SK-N-SH (cell line): ENCODE data around the gene TSC2. TPM values are rescaled to one million over a fixed set of nuclear protein-coding genes. Genes with fewer than 3 reads are reported as not detected.
A peak's percentile ranks its signal among the peaks of the same experiment; 100 is the strongest.
"Not testable (repeated sequence)": the region's sequence is repeated elsewhere in the genome, so short reads cannot be mapped to it uniquely, and the experiment has no call there.

Experiments
- CTCF ChIA-PET: fragments of 300-600, 350-600 bp; formaldehyde crosslinking; extraction: SDS; loops from one replicate; lab custom pipeline; 2021; lab: Yijun Ruan, JAX
- POLR2A ChIA-PET: fragments of 350-600 bp; sonication (Branson Sonifier 250); formaldehyde crosslinking; extraction: SDS; loops from one replicate; lab custom pipeline; 2020; ENCODE audit warnings: antibody characterized with exemption, inconsistent platforms; lab: Yijun Ruan, JAX
- DNase-seq: peaks from one replicate; pipeline ENCODE4 v3.0.0; 2012
- H2AFZ ChIP-seq: fragments of 200-600 bp; sonication (generic); 2 replicates; pipeline ENCODE4 v1.8.1; 2016; ENCODE audit warnings: antibody characterized with exemption, mild to moderate bottlenecking, low read depth
- H3F3A ChIP-seq: fragments of 200-600 bp; sonication (generic); replicated peaks from 2 replicates; pipeline ENCODE3; 2016; ENCODE audit warnings: antibody characterized with exemption, mild to moderate bottlenecking; ENCODE audit not compliant: insufficient read depth
- H3K27ac ChIP-seq, 2 experiments: fragments of 200-500 bp in 1 of 2; fragments of 200-600 bp in 1 of 2; sonication (Bioruptor generic) in 1 of 2; sonication (generic), shearing (Covaris generic) in 1 of 2; 2 replicates each; pipeline versions ENCODE4 v1.5.1 to v1.6.1; 2014 to 2016; ENCODE audit warnings: low read depth in 2 of 2, inconsistent platforms in 1 of 2, low read length in 1 of 2, mild to moderate bottlenecking in 1 of 2, mixed read lengths in 1 of 2
- H3K27me3 ChIP-seq: fragments of 200-600 bp; sonication (generic), shearing (Covaris generic); 2 replicates; pipeline ENCODE4 v1.6.1; 2016; ENCODE audit warnings: mixed run types; ENCODE audit not compliant: insufficient read depth
- H3K36me3 ChIP-seq, 2 experiments: fragments of 200-500 bp in 1 of 2; fragments of 200-600 bp in 1 of 2; sonication (Bioruptor generic) in 1 of 2; sonication (generic) in 1 of 2; replicated peaks in 1 of 2; 2 replicates each; pipeline versions ENCODE3 to v1.5.1; 2014 to 2016; ENCODE audit warnings: low read length in 1 of 2, mild to moderate bottlenecking in 1 of 2; ENCODE audit not compliant: insufficient read depth in 2 of 2, control insufficient read depth in 1 of 2
- H3K4me1 ChIP-seq, 2 experiments: fragments of 200-500 bp in 1 of 2; fragments of 200-600 bp in 1 of 2; sonication (Bioruptor generic) in 1 of 2; sonication (generic), shearing (Covaris generic) in 1 of 2; 2 replicates each; pipeline versions ENCODE4 v1.5.1 to v1.6.1; 2014 to 2016; ENCODE audit warnings: low read depth in 1 of 2, low read length in 1 of 2, mixed run types in 1 of 2; ENCODE audit not compliant: insufficient read depth in 2 of 2, control insufficient read depth in 1 of 2
- H3K4me2 ChIP-seq: fragments of 200-600 bp; sonication (generic), shearing (Covaris generic); 2 replicates; pipeline ENCODE4 v1.6.1; 2017; ENCODE audit warnings: mixed run types
- H3K4me3 ChIP-seq, 2 experiments: fragments of 200-500 bp in 1 of 2; fragments of 200-600 bp in 1 of 2; sonication (Bioruptor generic) in 1 of 2; sonication (generic), shearing (Covaris generic) in 1 of 2; 2 replicates each; pipeline versions ENCODE4 v1.5.1 to v1.8.1; 2014 to 2016; ENCODE audit warnings: low read depth in 2 of 2, inconsistent platforms in 1 of 2, low read length in 1 of 2, mild to moderate bottlenecking in 1 of 2, mixed read lengths in 1 of 2, moderate library complexity in 1 of 2
- H3K79me2 ChIP-seq: fragments of 200-600 bp; sonication (generic); 2 replicates; pipeline ENCODE4 v1.8.1; 2017; ENCODE audit warnings: mild to moderate bottlenecking; ENCODE audit not compliant: insufficient read depth
- H3K9ac ChIP-seq: fragments of 200-600 bp; sonication (generic); 2 replicates; pipeline ENCODE4 v1.6.1; 2017; ENCODE audit warnings: mixed run types
- H3K9me2 ChIP-seq: fragments of 200-600 bp; sonication (generic); 2 replicates; pipeline ENCODE4 v1.6.1; 2017; ENCODE audit warnings: mixed run types
- H3K9me3 ChIP-seq: fragments of 200-600 bp; sonication (generic); 2 replicates; pipeline ENCODE4 v1.6.1; 2017; ENCODE audit warnings: mixed run types, mild to moderate bottlenecking, moderate library complexity
- H4K20me1 ChIP-seq: fragments of 200-600 bp; sonication (generic); 2 replicates; pipeline ENCODE4 v1.6.1; 2017; ENCODE audit warnings: mild to moderate bottlenecking, mixed run types; ENCODE audit not compliant: insufficient read depth
- CTCF ChIP-seq: fragments of 200-600 bp; sonication (generic); IDR thresholded peaks from 2 replicates; pipeline ENCODE4 v1.6.1; 2017; ENCODE audit warnings: antibody characterized with exemption, mild to moderate bottlenecking, moderate library complexity
- EZH2phosphoT487 ChIP-seq: fragments of 200-600 bp; sonication (generic); IDR thresholded peaks from 2 replicates; pipeline ENCODE4 v1.6.1; 2017; ENCODE audit warnings: low read depth, mixed run types, mild to moderate bottlenecking, antibody characterized with exemption, moderate library complexity, borderline replicate concordance
- IRF3 ChIP-seq: fragments of 150-350 bp; IDR thresholded peaks from 2 replicates; pipeline ENCODE4 v1.6.1; 2016; ENCODE audit warnings: mild to moderate bottlenecking, low read depth, low read length
- MAX ChIP-seq: IDR thresholded peaks from 2 replicates; pipeline ENCODE4 v1.4.0; 2012; ENCODE audit warnings: low read depth
- MEF2A ChIP-seq: IDR thresholded peaks from 2 replicates; pipeline ENCODE4 v1.4.0; 2012; ENCODE audit warnings: low read depth, borderline replicate concordance
- NFIC ChIP-seq: IDR thresholded peaks from 2 replicates; pipeline ENCODE4 v1.4.0; 2012; ENCODE audit warnings: borderline replicate concordance
- NRF1 ChIP-seq: IDR thresholded peaks from 2 replicates; pipeline ENCODE4 v1.6.1; 2012; ENCODE audit warnings: low read depth, mild to moderate bottlenecking, low read length
- POLR2AphosphoS5 ChIP-seq: IDR thresholded peaks from 2 replicates; pipeline ENCODE4 v1.6.1; 2012; ENCODE audit warnings: low read depth, low read length
- REST ChIP-seq: IDR thresholded peaks from 2 replicates; pipeline ENCODE4 v1.6.1; 2012; ENCODE audit warnings: mild to moderate bottlenecking, low read depth, low read length, moderate library complexity
- SMC3 ChIP-seq: IDR thresholded peaks from 2 replicates; pipeline ENCODE4 v1.6.1; 2012; ENCODE audit warnings: low read depth, low read length, improper control_type of control experiment
- TCF12 ChIP-seq: IDR thresholded peaks from 2 replicates; pipeline ENCODE4 v1.4.0; 2012
- USF2 ChIP-seq: fragments of 150-350 bp; IDR thresholded peaks from 2 replicates; pipeline ENCODE4 v1.6.1; 2017; ENCODE audit warnings: antibody characterized with exemption, low read length, low read depth, borderline replicate concordance
- ZBTB33 ChIP-seq: IDR thresholded peaks from 2 replicates; pipeline ENCODE4 v1.4.0; 2012; ENCODE audit warnings: low read depth, borderline replicate concordance
- WGBS: methylation state at CpG from one replicate; pipeline ENCODE4 v1.1.6; 2017; ENCODE audit warnings: low lambda C conversion rate; 5-methylcytosine and 5-hydroxymethylcytosine counted together
- polyA plus RNA-seq, 3 experiments: library from polyadenylated mRNA; depleted of rRNA; stranded (reverse); fragments of >200 nt; gene quantifications; 2 replicates each; pipeline ENCODE4 v1.2.3, GENCODE V29; 2012

The TSC2 gene
- polyA plus RNA-seq, 1 of the 3 experiments (the other 2 are of a cell fraction) = 96.1 TPM

- TF ChIP-seq REST (peak; percentile 31; the same call in 1 of the 2 replicates), EZH2phosphoT487 (no peak), POLR2AphosphoS5 (peak; percentile 72), MAX (peak; percentile 87; the same call in 1 of the 2 replicates), ZBTB33 (no peak)
These were observed 37.8 kb upstream of the TSC2 start, which contains the start of gene ZNF598 (continued) for GRCh38 chr16:2009791-2010510.

GRCh38 chr16:2011726-2012125 is 36.1 kb upstream of the TSC2 start:
- not testable (repeated sequence) for H3K27me3 ChIP-seq, H2AFZ ChIP-seq, H3K27ac ChIP-seq, H3K4me2 ChIP-seq, H3K36me3 ChIP-seq, H3K9me3 ChIP-seq, DNase-seq, H3F3A ChIP-seq, H3K9ac ChIP-seq, H3K9me2 ChIP-seq, H3K4me3 ChIP-seq
- POLR2A ChIA-PET = interaction anchor here (1.0 to 1.1 kb wide), 2 partner anchors 142 to 144 kb away, joined by 3 to 4 read pairs; partner anchors contain the start of gene TRAF7
- 89% methylated on average over 9 of the region's 9 CpGs for WGBS
- peaks cover 25% of the 10 kb centered on the region for H4K20me1 ChIP-seq
- H3K79me2 ChIP-seq = peaks cover 38% of the 10 kb centered on the region
- CTCF ChIA-PET = interaction anchor here (1.0 to 2.4 kb wide), 3 partner anchors 8 to 11 kb away, joined by 5 to 13 read pairs (median 11); partner anchors contain the start of gene NPW
- H3K4me1 ChIP-seq = peaks cover 12 to 28% of the 10 kb centered on the region in 2 experiments; a peak in 3 of 4 replicates

GRCh38 chr16:2013527-2013926 is 34.3 kb upstream of the TSC2 start:
- H3K9me2 ChIP-seq = no peaks in the 10 kb centered on the region
- WGBS = 94% methylated on average over 15 of the region's 15 CpGs
- CTCF ChIA-PET = interaction anchor here (1.1 to 2.4 kb wide), 7 partner anchors 9 to 139 kb away, joined by 3 to 13 read pairs (median 5); no protein-coding TSS in a partner anchor
- TF ChIP-seq IRF3 (no peak), MEF2A (no peak), TCF12 (no peak), USF2 (no peak), SMC3 (no peak), NRF1 (no peak), CTCF (no peak), NFIC (no peak)

More at GRCh38 chr16:2013527-2013926, 34.3 kb upstream of the TSC2 start:
- Histone ChIP-seq H3K4me1 (peaks cover 0 to 11% of the 10 kb centered on the region in 2 experiments; a peak in 2 of 4 replicates), H3K4me2 (no peak overlapping the region), H3K4me3 (no peak overlapping the region), H3F3A (peaks cover 6% of the 10 kb centered on the region), H3K9ac (no peak overlapping the region), H4K20me1 (peaks cover 7% of the 10 kb centered on the region), H2AFZ (no peak overlapping the region), H3K9me3 (no peaks in the 10 kb centered on the region), H3K79me2 (peaks cover 20% of the 10 kb centered on the region), H3K27me3 (no peaks in the 10 kb centered on the region), H3K27ac (no peak overlapping the region), H3K36me3 (no peaks in the 10 kb centered on the region)
- POLR2A ChIA-PET = interaction anchor here (0.8 kb wide), 1 partner anchor 49 kb away, joined by 3 read pairs; the partner anchor contains the start of gene RPS2
- no peak for DNase-seq
